Measurements from ENCODE around the gene CEP41.

DNA sequence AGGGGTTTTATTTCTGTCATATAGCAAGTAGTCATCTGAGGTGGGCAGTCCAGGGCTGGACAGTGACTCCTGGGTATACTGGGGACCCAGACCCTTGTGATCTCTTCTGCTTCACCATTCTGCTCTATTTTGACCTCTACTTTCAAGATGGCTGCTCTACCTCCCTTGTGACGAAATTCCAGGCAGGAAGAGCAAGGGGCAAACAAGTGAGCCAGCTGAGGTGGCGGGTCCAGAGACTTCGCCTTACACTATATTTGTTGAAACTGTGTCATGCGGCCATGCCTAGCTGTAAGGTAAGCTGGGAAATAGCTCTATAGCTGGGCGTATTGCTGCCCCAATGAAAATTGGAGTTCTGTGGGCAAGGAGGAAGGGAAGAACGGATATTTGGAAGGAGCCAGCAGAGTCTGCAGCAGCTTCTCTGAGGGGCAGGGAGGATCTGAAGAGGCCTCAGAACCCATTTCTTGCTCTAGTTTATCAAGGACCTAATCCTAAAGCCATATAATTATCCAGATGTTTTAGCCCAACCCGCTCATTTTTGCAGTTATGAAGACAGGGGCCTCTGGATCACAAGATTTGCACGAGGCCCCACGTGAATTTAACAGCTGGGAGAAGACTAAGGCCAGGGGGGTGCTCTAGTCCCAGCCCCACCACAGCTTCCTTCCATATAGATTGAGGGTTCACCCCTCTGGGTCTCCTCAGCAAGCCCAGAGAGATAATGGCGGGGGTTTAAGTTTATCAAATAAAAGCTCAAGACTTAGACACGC, 68.2 kb downstream of the CEP41 start:
- TF ChIP-seq POLR2A (IDR thresholded peaks at IDR 0.05) = no peak
- TF ChIP-seq, protein P1, sequence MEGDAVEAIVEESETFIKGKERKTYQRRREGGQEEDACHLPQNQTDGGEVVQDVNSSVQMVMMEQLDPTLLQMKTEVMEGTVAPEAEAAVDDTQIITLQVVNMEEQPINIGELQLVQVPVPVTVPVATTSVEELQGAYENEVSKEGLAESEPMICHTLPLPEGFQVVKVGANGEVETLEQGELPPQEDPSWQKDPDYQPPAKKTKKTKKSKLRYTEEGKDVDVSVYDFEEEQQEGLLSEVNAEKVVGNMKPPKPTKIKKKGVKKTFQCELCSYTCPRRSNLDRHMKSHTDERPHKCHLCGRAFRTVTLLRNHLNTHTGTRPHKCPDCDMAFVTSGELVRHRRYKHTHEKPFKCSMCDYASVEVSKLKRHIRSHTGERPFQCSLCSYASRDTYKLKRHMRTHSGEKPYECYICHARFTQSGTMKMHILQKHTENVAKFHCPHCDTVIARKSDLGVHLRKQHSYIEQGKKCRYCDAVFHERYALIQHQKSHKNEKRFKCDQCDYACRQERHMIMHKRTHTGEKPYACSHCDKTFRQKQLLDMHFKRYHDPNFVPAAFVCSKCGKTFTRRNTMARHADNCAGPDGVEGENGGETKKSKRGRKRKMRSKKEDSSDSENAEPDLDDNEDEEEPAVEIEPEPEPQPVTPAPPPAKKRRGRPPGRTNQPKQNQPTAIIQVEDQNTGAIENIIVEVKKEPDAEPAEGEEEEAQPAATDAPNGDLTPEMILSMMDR (IDR thresholded peaks at IDR 0.05) = no peak

Measured in Peyer's patch (tissue), 4 donors.